22Rv1 (cell line): Measurements from ENCODE around the gene SLC4A7.
"Not testable (repeated sequence)": the region's sequence is repeated elsewhere in the genome, so short reads cannot be mapped to it uniquely, and the experiment has no call there.

Experiments used
- H3K27ac ChIP-seq: fragments of 450-650 bp; 2 replicates; pipeline ENCODE4 v1.5.1; 2017
- CTCF ChIP-seq: fragments of 450-650 bp; IDR thresholded peaks from 2 replicates; pipeline ENCODE4 v1.5.1; 2017; ENCODE audit warnings: mild to moderate bottlenecking
- ZFX ChIP-seq: fragments of 450-650 bp; IDR thresholded peaks from 2 replicates; pipeline ENCODE4 v1.6.1; 2017; ENCODE audit warnings: antibody characterized with exemption, borderline replicate concordance

Gene SLC4A7

GRCh38 chr3:27425896-27426565 lies 58.2 kb downstream of the SLC4A7 start:
- no peak for TF ChIP-seq ZFX
- no peak for TF ChIP-seq CTCF
- H3K27ac ChIP-seq: no peak overlapping the region

GRCh38 chr3:27424812-27425521 lies 59.2 kb downstream of the SLC4A7 start:
- H3K27ac ChIP-seq: not testable (repeated sequence)

GRCh38 chr3:27423463-27423862 lies 60.7 kb downstream of the SLC4A7 start:
- H3K27ac ChIP-seq: no peak overlapping the region
- TF ChIP-seq CTCF (no peak), ZFX (no peak)

- TF ChIP-seq CTCF (no peak), ZFX (no peak)
- H3K27ac ChIP-seq: no peak overlapping the region
Observed at GRCh38 chr3:27422617-27423016, 61.6 kb downstream of the SLC4A7 start.

GRCh38 chr3:27415202-27415601 lies 69.0 kb downstream of the SLC4A7 start:
- H3K27ac ChIP-seq: no peak overlapping the region
- TF ChIP-seq CTCF (no peak), ZFX (no peak)

GRCh38 chr3:27392950-27393679 lies 91.1 kb downstream of the SLC4A7 start:
- no peak for TF ChIP-seq CTCF
- TF ChIP-seq ZFX: no peak
- H3K27ac ChIP-seq: no peak overlapping the region

GRCh38 chr3:27392414-27392813 lies 91.8 kb downstream of the SLC4A7 start:
- not testable (repeated sequence) for H3K27ac ChIP-seq

GRCh38 chr3:27391796-27392195 lies 92.4 kb downstream of the SLC4A7 start:
- no peak for TF ChIP-seq CTCF
- TF ChIP-seq ZFX: no peak

More at GRCh38 chr3:27391796-27392195, 92.4 kb downstream of the SLC4A7 start:
- H3K27ac ChIP-seq: no peak overlapping the region
